ENCODE measurements around the gene NTMT2. TPM values are rescaled to one million over a fixed set of nuclear protein-coding genes. Genes with fewer than 3 reads are reported as not detected.
"Not testable (repeated sequence)": the region's sequence is repeated elsewhere in the genome, so short reads cannot be mapped to it uniquely, and the experiment has no call there.

NTMT2 gene
- total RNA-seq: not detected

DNA sequence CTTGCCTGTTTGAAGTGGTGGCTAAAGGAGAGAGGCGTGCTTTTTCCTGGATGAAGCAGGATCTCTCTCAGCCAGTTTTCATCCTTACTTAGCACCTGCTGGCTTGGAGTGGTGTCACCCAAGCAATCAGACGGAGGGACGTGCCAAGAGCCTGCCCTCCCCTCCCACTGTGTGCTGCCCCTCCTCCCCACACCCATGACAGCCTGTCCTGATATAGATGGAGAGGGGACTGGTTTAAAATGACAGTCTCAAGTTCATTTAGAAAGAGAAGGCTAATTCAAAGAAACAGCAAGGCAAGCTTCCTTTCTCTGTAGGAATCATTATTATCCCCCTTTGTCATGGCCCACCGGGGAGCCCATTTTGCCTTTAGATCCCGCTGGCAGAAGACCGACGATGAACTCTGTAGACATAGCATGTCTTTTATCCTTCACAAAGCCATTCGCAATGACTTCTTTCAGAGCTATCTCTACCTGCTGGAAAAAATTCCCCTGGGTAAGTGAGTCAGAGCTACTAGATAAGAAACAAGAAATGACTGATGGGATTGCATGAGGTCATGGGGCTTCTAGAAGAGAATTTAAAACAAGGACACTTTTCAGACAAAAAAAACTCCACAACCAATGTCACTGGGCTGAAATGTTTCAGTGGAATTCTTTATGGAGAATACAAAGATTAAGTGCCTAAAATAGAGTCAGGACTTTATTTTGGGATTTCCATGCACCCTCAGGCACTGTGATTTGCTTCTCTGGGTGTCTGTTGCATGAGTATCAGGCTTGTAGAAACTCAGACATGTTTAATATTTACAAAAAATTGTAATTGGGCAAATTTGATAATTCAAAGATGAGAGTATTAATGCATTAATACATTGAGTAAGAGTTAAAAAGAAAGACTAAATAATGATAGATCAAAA lies at the start of gene NTMT2:
Gene NTMT2, plus strand, starts transcription at position 190 of the 907 bp plus-strand sequence. Its CDS starts 149 bp downstream, at position 339.
- H3K27me3 ChIP-seq: no peaks in the 10 kb centered on the region
- intact Hi-C loops (cut with DNase I): no loop called here
- no peaks in the 10 kb centered on the region for H3K36me3 ChIP-seq
- no peaks in the 10 kb centered on the region for H3K4me1 ChIP-seq
- no peak within 1 kb of the TSS for H3K27ac ChIP-seq (replicated peaks in 1 of 4)
- 48% methylated on average over 8 of the region's 8 CpGs for WGBS
- no peak for DNase-seq (ENCODE audit: extremely low spot score)
- TF ChIP-seq POLR2AphosphoS5 (IDR thresholded peaks at IDR 0.05): no peak
- no peak for TF ChIP-seq POLR2A (IDR thresholded peaks at IDR 0.05; ENCODE audit: low read depth)
- TF ChIP-seq EP300 (IDR thresholded peaks at IDR 0.05): no peak
- TF ChIP-seq CTCF (IDR thresholded peaks at IDR 0.05): no peak
- H3K4me3 ChIP-seq: no peak within 1 kb of the TSS
- peaks cover 0 to 10% (median 5%) of the 10 kb centered on the region in 4 donors for H3K9me3 ChIP-seq

DNA sequence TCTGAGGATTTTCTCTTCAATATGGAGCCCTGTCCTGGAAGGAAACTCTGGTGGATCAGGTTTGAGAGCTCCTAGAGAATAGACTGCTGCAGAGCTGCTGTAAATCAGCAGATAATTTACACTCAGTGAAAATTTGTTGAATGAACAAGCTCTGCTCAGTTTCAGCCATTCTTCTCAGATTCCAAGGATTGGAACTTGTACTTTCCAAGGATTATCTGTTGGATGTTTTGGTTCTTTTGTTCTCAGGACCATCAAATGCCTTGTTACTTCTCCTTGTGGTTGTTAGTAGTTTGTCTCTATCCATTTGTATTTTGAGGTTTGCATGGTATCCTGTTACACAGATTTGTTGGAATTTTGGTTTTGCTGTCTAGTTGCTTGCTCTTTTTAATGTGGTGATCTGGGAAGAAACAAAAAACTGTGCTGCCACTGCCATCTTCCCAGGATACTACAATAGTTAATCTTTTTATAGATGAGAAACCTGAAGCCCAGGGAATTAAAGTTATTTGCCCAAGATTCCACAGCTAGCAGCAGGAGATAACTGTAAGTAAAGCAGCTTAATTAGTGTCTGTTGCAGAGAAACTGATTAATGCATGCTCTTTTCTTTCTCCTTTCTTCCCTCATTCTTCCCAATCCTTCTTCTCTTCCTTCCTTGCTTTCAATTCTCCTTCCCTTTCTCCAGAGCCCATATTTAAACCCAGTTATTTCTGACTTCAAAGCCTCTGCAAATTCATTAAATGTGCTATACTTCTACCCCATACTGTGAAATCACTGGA lies 49.6 kb upstream of the NTMT2 start:
- TF ChIP-seq POLR2AphosphoS5 (IDR thresholded peaks at IDR 0.05) (no peak), EP300 (IDR thresholded peaks at IDR 0.05) (no peak), CTCF (IDR thresholded peaks at IDR 0.05) (no peak), POLR2A (IDR thresholded peaks at IDR 0.05; ENCODE audit: low read depth) (no peak)
- no peaks in the 10 kb centered on the region for H3K27me3 ChIP-seq
- H3K9me3 ChIP-seq: peaks cover 0 to 6% (median 0%) of the 10 kb centered on the region in 4 donors
- intact Hi-C loops (cut with DNase I): no loop called here
- no peaks in the 10 kb centered on the region for H3K36me3 ChIP-seq
- no peak overlapping the region for H3K27ac ChIP-seq (replicated peaks in 1 of 4)
- H3K4me1 ChIP-seq: peaks cover 0 to 6% (median 0%) of the 10 kb centered on the region in 4 donors
- no peak for DNase-seq (ENCODE audit: extremely low spot score)
- H3K4me3 ChIP-seq: no peak overlapping the region

DNA sequence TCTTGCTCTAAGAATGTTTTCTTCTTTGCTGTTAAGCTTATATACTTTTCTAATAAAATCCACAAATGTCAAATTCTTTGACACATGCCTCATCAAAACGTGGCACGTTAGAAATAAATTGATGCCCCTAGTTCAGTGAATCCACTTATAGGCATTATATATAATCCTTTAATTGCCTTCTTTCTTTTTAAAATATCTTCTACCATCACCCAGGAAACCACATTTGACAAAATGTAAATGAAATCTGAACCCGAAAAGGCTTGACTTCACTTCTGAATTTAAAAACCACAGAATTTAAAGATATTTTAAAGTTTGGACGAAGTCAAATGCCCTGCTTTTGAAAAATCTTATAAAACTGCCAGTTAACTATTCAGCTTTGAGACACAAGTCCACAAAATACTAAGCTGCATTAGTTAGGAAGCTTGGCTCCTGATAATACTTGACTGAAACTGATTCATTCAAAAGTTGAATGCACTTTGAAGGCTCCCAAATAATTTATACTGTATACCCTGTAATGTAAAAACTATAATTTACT lies 48.9 kb upstream of the NTMT2 start:
- WGBS: 59% methylated on average over 4 of the region's 4 CpGs
- Histone ChIP-seq H3K27ac (replicated peaks in 1 of 4) (no peak overlapping the region), H3K4me3 (no peak overlapping the region), H3K9me3 (peaks cover 0 to 6% (median 0%) of the 10 kb centered on the region in 4 donors), H3K36me3 (no peaks in the 10 kb centered on the region), H3K27me3 (no peaks in the 10 kb centered on the region), H3K4me1 (peaks cover 0 to 6% (median 0%) of the 10 kb centered on the region in 4 donors)
- intact Hi-C loops (cut with DNase I): no loop called here
- DNase-seq (ENCODE audit: extremely low spot score): no peak
- TF ChIP-seq CTCF (IDR thresholded peaks at IDR 0.05): no peak
- no peak for TF ChIP-seq EP300 (IDR thresholded peaks at IDR 0.05)
- TF ChIP-seq POLR2AphosphoS5 (IDR thresholded peaks at IDR 0.05): no peak
- no peak for TF ChIP-seq POLR2A (IDR thresholded peaks at IDR 0.05; ENCODE audit: low read depth)

DNA sequence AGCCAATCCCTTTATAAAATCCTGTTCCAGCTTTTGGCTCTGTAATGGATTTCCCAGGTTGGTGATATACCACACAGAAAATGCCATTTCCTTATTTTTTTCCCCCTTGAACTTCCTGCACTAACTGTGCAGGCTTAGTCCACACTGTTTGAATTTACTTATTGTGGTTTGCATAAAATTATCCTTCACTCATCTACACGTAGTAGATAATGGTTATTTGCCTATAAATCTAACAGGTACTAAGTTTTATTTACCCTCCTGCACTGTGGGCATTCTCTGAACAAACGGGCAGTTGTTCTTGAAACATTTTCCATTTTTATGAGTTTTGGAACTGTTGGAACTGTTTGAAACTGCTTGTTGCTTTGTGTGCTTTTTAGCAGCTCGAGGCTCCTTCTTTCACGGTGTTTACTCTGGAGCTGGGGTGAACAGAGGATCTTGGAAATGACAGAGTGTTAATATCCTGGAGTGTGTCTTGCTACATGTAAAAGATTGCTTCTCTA lies 48.3 kb upstream of the NTMT2 start:
- 28% methylated on average over 4 of the region's 4 CpGs for WGBS
- TF ChIP-seq POLR2AphosphoS5 (IDR thresholded peaks at IDR 0.05) (no peak), EP300 (IDR thresholded peaks at IDR 0.05) (no peak), CTCF (IDR thresholded peaks at IDR 0.05) (no peak)
- H3K4me1 ChIP-seq: peaks cover 0 to 6% (median 0%) of the 10 kb centered on the region in 4 donors
- no peak overlapping the region for H3K4me3 ChIP-seq
- no peak overlapping the region for H3K27ac ChIP-seq (replicated peaks in 1 of 4)
- peaks cover 0 to 6% (median 0%) of the 10 kb centered on the region in 4 donors for H3K9me3 ChIP-seq
- DNase-seq (ENCODE audit: extremely low spot score): no peak
- no peaks in the 10 kb centered on the region for H3K27me3 ChIP-seq
- H3K36me3 ChIP-seq: no peaks in the 10 kb centered on the region
- intact Hi-C loops (cut with DNase I): no loop called here

DNA sequence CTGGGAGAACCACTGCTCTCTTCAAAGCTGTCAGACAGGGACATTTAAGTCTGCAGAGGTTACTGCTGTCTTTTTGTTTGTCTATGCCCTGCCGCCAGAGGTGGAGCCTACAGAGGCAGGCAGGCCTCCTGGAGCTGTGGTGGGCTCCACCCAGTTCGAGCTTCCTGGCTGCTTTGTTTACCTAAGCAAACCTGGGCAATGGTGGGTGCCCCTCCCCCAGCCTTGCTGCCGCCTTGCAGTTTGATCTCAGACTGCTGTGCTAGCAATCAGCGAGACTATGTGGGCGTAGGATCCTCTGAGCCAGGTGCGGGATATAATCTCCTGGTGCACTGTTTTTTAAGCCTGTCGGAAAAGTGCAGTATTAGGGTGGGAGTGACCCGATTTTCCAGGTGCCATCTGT lies 32.6 kb upstream of the NTMT2 start:
- H3K9me3 ChIP-seq; intact Hi-C loops (cut with DNase I); H3K4me1 ChIP-seq; H3K27ac ChIP-seq (replicated peaks in 1 of 4); H3K36me3 ChIP-seq; H3K4me3 ChIP-seq; DNase-seq (ENCODE audit: extremely low spot score); H3K27me3 ChIP-seq: not testable (repeated sequence)
- 80% methylated on average over 8 of the region's 8 CpGs for WGBS
